Heart right ventricle (tissue), 16 donors: ENCODE results near the gene DGCR2. TPM values are rescaled to one million over a fixed set of nuclear protein-coding genes. Genes with fewer than 3 reads are reported as not detected.

Experiments used
- ATAC-seq, 8 donors: fragments of 200-7000 bp; cut with Tn5 transposase; one replicate each; pipeline ENCODE4 v1.9.1; 2020; ENCODE audit warnings: mild to moderate bottlenecking in 8 of 8, moderate library complexity in 8 of 8, moderate number of reproducible peaks in 1 of 8
- DNase-seq, 2 donors: peaks; one replicate each; pipeline ENCODE4 v3.0.0-alpha.2; 2020
- H3K27ac ChIP-seq, 10 donors: fragments of 200-600 bp; sonication (generic) in 2 of 10; one replicate each; pipeline versions ENCODE4 v1.5.0 to v1.8.0; 2020 to 2022; ENCODE audit warnings: mild to moderate bottlenecking in 3 of 10
- H3K27me3 ChIP-seq, 7 donors: fragments of 200-600 bp; one replicate each; pipeline ENCODE4 v1.8.0; 2021 to 2022; ENCODE audit warnings: mild to moderate bottlenecking in 2 of 7
- H3K36me3 ChIP-seq, 9 donors: fragments of 200-600 bp; sonication (generic) in 1 of 9; one replicate each; pipeline versions ENCODE4 v1.5.0 to v1.8.0; 2020 to 2022; ENCODE audit warnings: mild to moderate bottlenecking in 2 of 9
- H3K4me1 ChIP-seq, 9 donors: fragments of 200-600 bp; sonication (generic) in 1 of 9; one replicate each; pipeline versions ENCODE4 v1.5.0 to v1.8.0; 2020 to 2022; ENCODE audit warnings: mild to moderate bottlenecking in 4 of 9
- H3K4me3 ChIP-seq, 10 donors: fragments of 200-600 bp; sonication (generic) in 2 of 10; one replicate each; pipeline versions ENCODE4 v1.5.0 to v1.8.0; 2020 to 2022; ENCODE audit warnings: mild to moderate bottlenecking in 7 of 10, moderate library complexity in 2 of 10
- H3K9me3 ChIP-seq, 11 donors: fragments of 200-600 bp in 10 of 11; sonication (generic) in 2 of 11; one replicate each; pipeline versions ENCODE4 v1.5.0 to v1.8.0; 2013 to 2022; ENCODE audit warnings: mild to moderate bottlenecking in 2 of 11, control low read depth in 1 of 11, moderate library complexity in 1 of 11
- CTCF ChIP-seq, 9 donors: fragments of 200-600 bp; sonication (generic) in 2 of 9; IDR thresholded peaks; one replicate each; pipeline versions ENCODE4 v1.5.0 to v1.8.0; 2021 to 2022; ENCODE audit warnings: antibody characterized with exemption in 9 of 9, mild to moderate bottlenecking in 5 of 9, moderate library complexity in 1 of 9
- WGBS, 2 donors: extraction: QIAGEN DNeasy Blood & Tissue Kit; methylation state at CpG; one replicate each; pipeline ENCODE4 v1.1.7; 2013; ENCODE audit warnings: inconsistent platforms in 1 of 2; 5-methylcytosine and 5-hydroxymethylcytosine counted together
- intact Hi-C, 10 donors: fragments of 100-400 bp; cut with DNase I; formaldehyde crosslinking; loops; one replicate each; pipeline versions ENCODE4 v1.11.1 to v1.14.2; 2022
- polyA plus RNA-seq, 2 donors: library from polyadenylated mRNA; stranded (reverse); fragments of 200-250 nt; gene quantifications; one replicate each; pipeline ENCODE4 v1.2.3, GENCODE V29; 2013
- total RNA-seq, 10 donors: library from RNA; stranded (reverse); fragmentation: NEBNext Ultra II Directional in 3 of 10; extraction: Animal tissue kit (Norgen Biotek cat#: 25700) in 3 of 10; gene quantifications; one replicate each; pipeline versions ENCODE4 v1.2.1 to v1.2.4, GENCODE V29; 2021 to 2023
- donor health status: Arrhythmogenic right ventricular cardiomyopathy.
- donor health status: ischemic (EF 13 %, LVEDD 7.1; RV severe dilation, severe dysfunction).
- donor health status: healthy with polysubstance abuse.
- donor health status: DM: no; HTN: yes; CAD: no.
- donor health status: DM: no; HTN: no; CAD: no.
- donor health status: ischemic (EF 25% LVEDD 6.9; RV normal size, moderate dysfunction).
- donor health status: ischemic (EF 25% LVEDD 5.7; RV mildly dilated, moderate dysfunction).
- donor health status: healthy.
- donor health status: DM: yes; HTN: yes; CAD: no.
- donor health status: Ischemic cardiomyopathy.
- donor health status: ischemic (EF 35%, LVEDD 5.7; RV mildly dilated, moderate dysfunction).
- donor health status: nonischemic (EF 11% LVEDD 7.7; RV severe dilation, severe dysfunction).
- donor health status: DM: yes; HTN: yes; CAD: no.
- donor health status: PGD.
- donor health status: ischemic (EF 29% LVEDD 5.4; RV normal size, mild dysfunction).
- donor health status: nonischemic (EF 23%, LVEDD 6.1; RV moderate dilation, normal function).

Gene DGCR2
- total and polyA plus RNA-seq, 12 donors = 17.0 to 58.0 (median 39.1) TPM

DNA sequence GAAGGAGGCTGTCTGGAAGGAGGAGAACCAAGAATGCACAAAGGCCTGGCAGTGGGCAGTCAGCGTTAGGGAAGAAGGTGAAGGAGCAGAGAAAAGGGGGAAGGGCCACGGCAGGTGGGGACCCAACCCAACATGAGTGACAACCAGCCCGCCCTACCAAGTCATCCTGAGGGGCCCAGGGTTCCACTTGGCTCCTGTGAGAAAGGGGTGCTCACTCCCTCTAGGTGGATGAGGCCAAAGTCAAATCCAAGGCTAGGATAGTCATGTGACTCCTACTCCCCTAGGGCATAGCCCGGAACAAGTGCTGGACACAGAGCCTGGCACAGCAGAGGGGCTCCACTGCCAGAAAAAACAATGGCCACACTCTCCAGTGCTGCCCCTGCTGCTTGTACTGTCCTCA is 2.2 kb upstream of the DGCR2 start:
- Histone ChIP-seq H3K4me3 (no peak overlapping the region), H3K4me1 (peaks cover 18 to 30% (median 28%) of the 10 kb centered on the region in 9 donors), H3K9me3 (no peaks in the 10 kb centered on the region), H3K27me3 (no peaks in the 10 kb centered on the region), H3K27ac (no peak overlapping the region), H3K36me3 (peaks cover 0 to 5% (median 0%) of the 10 kb centered on the region in 9 donors)
- ATAC-seq (no peak), DNase-seq (no peak)
- intact Hi-C loops = no loop called here
- WGBS, 2 donors = 70 to 82% methylated on average over 4 of the region's 4 CpGs
- no peak for TF ChIP-seq CTCF (IDR thresholded peaks at IDR 0.05)

DNA sequence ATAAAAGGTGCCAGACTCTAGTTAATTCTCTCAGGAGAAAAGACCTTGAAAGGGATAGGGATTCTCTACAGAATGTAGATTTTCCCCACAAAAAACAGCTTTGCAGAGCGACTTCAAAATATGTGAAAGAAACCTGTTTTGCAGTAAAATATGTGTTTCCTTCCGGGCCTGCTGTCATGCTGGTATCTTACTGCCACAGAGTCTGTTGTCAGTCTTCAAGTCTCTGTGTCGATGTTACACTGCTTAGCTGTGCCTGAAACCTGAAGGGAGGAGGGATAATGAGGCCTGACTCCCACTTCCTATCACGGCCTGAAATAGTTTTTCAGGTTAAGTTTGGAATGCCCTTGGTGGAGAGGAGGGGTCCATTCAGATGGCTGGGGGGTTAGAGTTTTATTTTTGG is 1.7 kb upstream of the DGCR2 start:
- intact Hi-C loops = loop anchor here in 2 of 10 donors (2.0 kb wide), 1 partner anchor 21 kb away; the partner anchor contains the start of gene ESS2 (in 2 of the 2)
- no peak for DNase-seq
- Histone ChIP-seq H3K9me3 (no peaks in the 10 kb centered on the region), H3K4me3 (no peak overlapping the region), H3K36me3 (peaks cover 0 to 5% (median 0%) of the 10 kb centered on the region in 9 donors), H3K4me1 (peaks cover 21 to 34% (median 32%) of the 10 kb centered on the region in 9 donors), H3K27ac (no peak overlapping the region), H3K27me3 (no peaks in the 10 kb centered on the region)
- TF ChIP-seq CTCF (IDR thresholded peaks at IDR 0.05) = no peak
- ATAC-seq = no peak
- WGBS, 2 donors = 82 to 89% methylated on average over 4 of the region's 4 CpGs

GRCh38 chr22:19122752-19123492 is 710 bp upstream of the DGCR2 start:
- Histone ChIP-seq H3K4me3 (peak overlapping the region; percentile 40 to 98 (median 88)), H3K27ac (peak overlapping the region in 9 of 10 donors; percentile 7 to 96 (median 91)), H3K4me1 (peaks cover 25 to 45% (median 42%) of the 10 kb centered on the region in 9 donors), H3K27me3 (no peaks in the 10 kb centered on the region), H3K9me3 (no peaks in the 10 kb centered on the region), H3K36me3 (peaks cover 0 to 10% (median 0%) of the 10 kb centered on the region in 9 donors)
- ATAC-seq = peak in 6 of 8 donors; percentile 2 to 51 (median 22)
- no peak for DNase-seq
- WGBS, 2 donors = 18 to 19% methylated on average over 27 of the region's 27 CpGs
- TF ChIP-seq CTCF (IDR thresholded peaks at IDR 0.05) = no peak
- intact Hi-C loops = loop anchor here in 3 of 10 donors (1.0 to 2.0 kb wide), 2 partner anchors 21 to 22 kb away; partner anchors contain the start of gene ESS2 (in 3 of the 3)

GRCh38 chr22:19121631-19122142 is 525 bp downstream of the DGCR2 start:
- Histone ChIP-seq H3K27me3 (no peaks in the 10 kb centered on the region), H3K27ac (peak overlapping the region; percentile 88 to 96 (median 94)), H3K4me1 (peaks cover 36 to 57% (median 52%) of the 10 kb centered on the region in 9 donors), H3K9me3 (no peaks in the 10 kb centered on the region), H3K4me3 (peak overlapping the region; percentile 62 to 98 (median 88)), H3K36me3 (peaks cover 0 to 10% (median 0%) of the 10 kb centered on the region in 9 donors)
- peak; percentile 59 to 65 for DNase-seq
- TF ChIP-seq CTCF (IDR thresholded peaks at IDR 0.05) = peak in 2 of 9 donors; percentile 6 to 18
- intact Hi-C loops = loop anchor here in 3 of 10 donors (1.0 to 2.0 kb wide), 2 partner anchors 23 kb away; partner anchors contain the start of gene ESS2 (in 3 of the 3)
- ATAC-seq = peak; percentile 21 to 60 (median 36)
- 0 to 1% methylated on average over 47 of the region's 47 CpGs for WGBS, 2 donors
